Measurements from ENCODE around the gene MZF1.

- TF ChIP-seq CTCF (conservative IDR thresholded peaks at IDR 0.05) (no peak), ZFX (IDR thresholded peaks at IDR 0.05) (peak; percentile 82; the same call in 1 of the 2 replicates)
Observed at GRCh38 chr19:58562122-58563033, 10.8 kb downstream of the MZF1 start.

Measured in C4-2B (cell line).